T-helper 9 cell (primary cell): ENCODE results near the gene CNRIP1.
A peak's percentile ranks its signal among the peaks of the same experiment; 100 is the strongest.

ENCODE experiments used
- DNase-seq: peaks from one replicate; pipeline ENCODE4 v3.0.0-alpha.2; 2020

Gene CNRIP1

GRCh38 chr2:68291314-68291713 is 28.4 kb downstream of the CNRIP1 start:
- DNase-seq = no peak

GRCh38 chr2:68290901-68291300 is 28.8 kb downstream of the CNRIP1 start:
- DNase-seq = no peak

- no peak for DNase-seq
Observed at GRCh38 chr2:68287580-68288441, 31.9 kb downstream of the CNRIP1 start.

GRCh38 chr2:68284896-68285295 is 34.9 kb downstream of the CNRIP1 start:
- DNase-seq = no peak

GRCh38 chr2:68283419-68283812 is 36.3 kb downstream of the CNRIP1 start:
- DNase-seq = no peak

GRCh38 chr2:68282811-68283418 is 36.8 kb downstream of the CNRIP1 start:
- no peak for DNase-seq

GRCh38 chr2:68280796-68281195 is 39.0 kb downstream of the CNRIP1 start:
- DNase-seq = no peak

GRCh38 chr2:68280348-68280747 is 39.4 kb downstream of the CNRIP1 start:
- no peak for DNase-seq

GRCh38 chr2:68279691-68280090 is 40.1 kb downstream of the CNRIP1 start:
- DNase-seq = no peak

- DNase-seq = no peak
Observed at GRCh38 chr2:68278169-68278568, 41.6 kb downstream of the CNRIP1 start.

- DNase-seq = no peak
Observed at GRCh38 chr2:68274022-68274421, 45.7 kb downstream of the CNRIP1 start.

GRCh38 chr2:68272246-68272994 is 47.3 kb downstream of the CNRIP1 start:
- no peak for DNase-seq

- no peak for DNase-seq
Observed at GRCh38 chr2:68266655-68267054, 53.1 kb downstream of the CNRIP1 start.

- DNase-seq = no peak
Observed at GRCh38 chr2:68263632-68264031, 56.1 kb downstream of the CNRIP1 start.

GRCh38 chr2:68258851-68259250 is 60.9 kb downstream of the CNRIP1 start:
- DNase-seq = no peak

GRCh38 chr2:68256093-68256450 is 63.7 kb downstream of the CNRIP1 start:
- DNase-seq = no peak

GRCh38 chr2:68253219-68254068 is 66.3 kb downstream of the CNRIP1 start:
- DNase-seq = no peak

GRCh38 chr2:68252400-68253218 is 67.1 kb downstream of the CNRIP1 start, which contains the start of gene PPP3R1:
TSS of gene PPP3R1 (minus strand) at chr2:68252532. CDS start at chr2:68252127, 405 bp downstream.
- peak; percentile 92 for DNase-seq

- DNase-seq = peak; percentile 35
Observed at GRCh38 chr2:68251855-68252399, 67.8 kb downstream of the CNRIP1 start.

- DNase-seq = peak; percentile 60
Observed at GRCh38 chr2:68251187-68251854, 68.4 kb downstream of the CNRIP1 start.
